Measurements from ENCODE around the gene UQCRC2. TPM values are rescaled to one million over a fixed set of nuclear protein-coding genes. Genes with fewer than 3 reads are reported as not detected.
"Not testable (repeated sequence)": the region's sequence is repeated elsewhere in the genome, so short reads cannot be mapped to it uniquely, and the experiment has no call there.

The UQCRC2 gene
- total RNA-seq, 1 donor from 2014 or later: 713 TPM

- no peak for DNase-seq (ENCODE audit: low spot score)
- intact Hi-C loops (cut with DNase I): no loop called here
Measured at GRCh38 chr16:22005746-22006145, 52.6 kb downstream of the UQCRC2 start.

- intact Hi-C loops (cut with DNase I): no loop called here
- no peak for DNase-seq (ENCODE audit: low spot score)
Measured at GRCh38 chr16:22006636-22007035, 53.5 kb downstream of the UQCRC2 start.

DNA sequence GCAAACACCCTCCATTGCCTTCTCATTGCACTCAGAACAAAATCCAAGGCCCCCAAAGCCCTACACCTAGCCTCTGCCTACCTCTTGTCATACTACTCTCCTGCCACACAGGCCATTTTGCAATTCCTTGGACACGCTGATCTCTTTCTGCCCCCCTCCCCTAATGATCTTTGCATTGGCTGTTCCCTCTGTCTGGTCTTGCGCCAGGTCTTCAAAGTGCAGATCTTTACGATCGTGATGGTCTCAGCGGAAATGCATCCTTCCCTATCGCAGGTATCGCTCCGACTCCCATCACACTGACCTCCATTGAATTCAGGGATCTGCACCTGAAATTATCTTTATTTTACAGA, 54.0 kb downstream of the UQCRC2 start:
- intact Hi-C loops (cut with DNase I): no loop called here
- no peak for DNase-seq (ENCODE audit: low spot score)

GRCh38 chr16:22007509-22008214, 54.5 kb downstream of the UQCRC2 start, which contains the start of gene MOSMO:
MOSMO (plus strand) TSS chr16:22008111; CDS start chr16:22008302, 191 bp downstream.
- DNase-seq (ENCODE audit: low spot score): peak; percentile 87
- intact Hi-C loops (cut with DNase I): loop anchor here (2.0 kb wide), 1 partner anchor 181 kb away; no protein-coding TSS in a partner anchor

DNA sequence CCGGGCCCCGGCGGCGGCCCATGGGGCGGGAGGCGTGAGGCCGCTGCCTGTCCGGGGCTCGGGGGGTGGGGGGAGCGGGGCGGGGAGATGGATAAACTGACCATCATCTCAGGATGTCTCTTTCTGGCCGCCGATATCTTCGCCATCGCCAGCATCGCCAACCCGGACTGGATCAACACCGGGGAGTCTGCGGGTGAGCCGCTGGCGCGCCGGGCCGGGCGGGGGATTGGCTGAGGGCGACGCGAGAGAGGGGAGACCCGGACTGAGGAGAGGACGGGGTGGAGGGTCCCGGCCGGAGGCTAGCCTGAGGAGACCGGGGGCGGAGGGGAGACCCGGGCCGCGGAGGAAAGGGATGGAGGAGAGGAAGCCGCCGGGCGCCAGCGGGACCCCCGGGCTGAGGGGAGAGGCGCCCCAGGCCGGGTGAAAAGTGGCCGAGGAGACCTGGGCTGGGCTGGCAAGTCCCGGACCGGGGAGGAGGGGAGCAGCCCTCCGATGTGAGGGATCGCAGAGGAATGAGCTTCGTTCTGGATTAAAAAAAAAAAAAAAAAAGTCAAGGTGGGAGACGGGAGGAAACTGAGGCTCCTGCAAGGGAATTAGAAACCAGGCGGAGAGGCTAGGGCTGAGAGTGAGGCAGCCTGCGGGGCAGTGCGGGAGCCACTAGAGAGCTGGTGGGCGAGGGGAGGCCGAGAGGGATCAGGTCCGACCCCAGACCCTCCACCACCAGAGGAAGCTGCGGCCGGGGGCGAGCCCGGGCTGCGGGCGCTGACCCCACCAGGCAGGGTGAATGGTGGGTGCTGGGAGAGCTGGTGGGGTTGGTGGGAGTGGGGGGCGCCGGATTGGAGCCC, 55.3 kb downstream of the UQCRC2 start:
- intact Hi-C loops (cut with DNase I): loop anchor here (2.0 kb wide), 1 partner anchor 180 kb away; no protein-coding TSS in a partner anchor
- DNase-seq (ENCODE audit: low spot score): peak; percentile 79

DNA sequence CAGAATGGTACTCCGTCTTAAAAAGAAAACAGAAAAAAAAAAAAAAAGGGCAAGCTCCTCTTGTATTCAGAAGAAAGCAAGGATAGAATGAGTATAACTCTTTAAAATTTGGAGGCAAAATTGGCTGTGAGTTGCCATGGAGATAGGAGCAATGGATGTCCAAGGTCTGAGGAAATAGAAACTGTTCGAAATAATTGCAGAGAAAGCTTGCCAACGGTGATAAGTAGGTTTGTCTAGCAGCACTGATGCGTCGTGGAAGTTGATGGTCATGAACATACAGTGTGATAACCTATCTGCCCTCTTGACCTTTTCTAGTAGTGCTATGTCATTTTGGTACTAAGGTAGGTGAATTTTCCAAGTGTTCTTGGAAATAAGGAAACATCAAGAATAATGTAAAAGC, 57.7 kb downstream of the UQCRC2 start:
- no peak for DNase-seq (ENCODE audit: low spot score)
- intact Hi-C loops (cut with DNase I): no loop called here

DNA sequence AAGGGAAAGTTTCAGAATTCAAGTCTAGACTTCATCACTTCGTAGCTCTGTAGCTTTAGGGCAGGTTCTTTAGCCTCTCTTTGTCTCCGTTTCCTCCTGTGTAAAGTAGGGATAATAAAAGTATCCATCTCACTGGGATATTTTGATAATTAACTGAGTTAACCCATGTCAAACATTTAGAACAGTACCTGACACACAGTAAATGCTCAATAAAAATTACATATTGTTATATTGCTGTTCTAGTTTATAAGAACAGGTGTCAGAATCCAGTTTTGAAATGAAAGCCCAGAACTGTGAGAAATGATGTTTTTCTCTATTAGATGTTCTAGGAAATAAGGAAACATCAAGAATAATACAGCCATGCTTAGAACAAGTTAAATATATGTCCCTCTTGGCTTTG, 59.1 kb downstream of the UQCRC2 start:
- intact Hi-C loops (cut with DNase I): no loop called here
- DNase-seq (ENCODE audit: low spot score): no peak

DNA sequence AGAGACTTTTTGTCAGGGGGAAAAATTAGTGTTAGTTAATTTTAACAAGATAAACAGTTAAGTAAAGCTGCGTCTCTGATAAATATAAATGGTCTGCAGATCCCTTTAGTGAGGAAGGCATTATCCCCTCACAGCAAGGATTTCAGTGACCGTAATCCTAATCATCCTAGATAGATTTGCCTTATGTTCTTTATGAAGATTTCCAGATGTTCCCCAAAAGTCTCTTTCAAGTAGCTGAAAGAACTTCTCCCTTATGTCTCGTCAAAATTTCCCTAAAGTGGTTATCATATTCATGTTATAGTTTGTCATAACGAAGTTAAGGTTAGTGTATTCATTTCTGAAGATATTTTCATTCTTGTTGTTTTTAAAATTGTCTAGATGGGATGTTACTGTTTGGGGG, 60.3 kb downstream of the UQCRC2 start:
- intact Hi-C loops (cut with DNase I): no loop called here
- no peak for DNase-seq (ENCODE audit: low spot score)

GRCh38 chr16:22014271-22014873, 61.2 kb downstream of the UQCRC2 start:
- intact Hi-C loops (cut with DNase I): no loop called here
- no peak for DNase-seq (ENCODE audit: low spot score)

- DNase-seq (ENCODE audit: low spot score): no peak
- intact Hi-C loops (cut with DNase I): no loop called here
Measured at GRCh38 chr16:22016927-22017326, 63.8 kb downstream of the UQCRC2 start.

- intact Hi-C loops (cut with DNase I): no loop called here
- DNase-seq (ENCODE audit: low spot score): no peak
Measured at GRCh38 chr16:22018559-22018958, 65.4 kb downstream of the UQCRC2 start.

- DNase-seq (ENCODE audit: low spot score): no peak
- intact Hi-C loops (cut with DNase I): no loop called here
Measured at GRCh38 chr16:22022151-22022550, 69.0 kb downstream of the UQCRC2 start.

- no peak for DNase-seq (ENCODE audit: low spot score)
- intact Hi-C loops (cut with DNase I): no loop called here
Measured at GRCh38 chr16:22023505-22023904, 70.3 kb downstream of the UQCRC2 start.

- DNase-seq (ENCODE audit: low spot score); intact Hi-C loops (cut with DNase I): not testable (repeated sequence)
Measured at GRCh38 chr16:22024785-22025184, 71.6 kb downstream of the UQCRC2 start.

DNA sequence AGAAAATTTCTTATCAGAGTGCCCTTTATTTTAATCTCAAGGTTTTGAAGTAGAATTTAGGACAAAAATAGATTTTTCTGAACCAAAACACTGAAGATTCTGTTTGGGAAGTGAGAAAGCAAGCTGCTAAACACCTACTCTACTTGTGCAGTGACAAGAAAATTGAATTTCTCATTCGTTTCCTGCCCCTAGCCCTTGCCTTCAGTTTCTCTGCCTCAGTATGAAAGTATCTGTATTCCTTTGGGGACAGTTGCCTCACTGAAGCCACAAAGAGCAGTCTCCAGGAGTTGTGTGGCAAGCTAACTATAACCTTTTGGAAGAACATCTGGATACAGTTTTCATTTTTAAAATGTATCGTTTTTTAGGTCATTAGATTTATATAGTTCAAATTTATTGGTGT, 74.5 kb downstream of the UQCRC2 start:
- DNase-seq (ENCODE audit: low spot score): no peak

DNA sequence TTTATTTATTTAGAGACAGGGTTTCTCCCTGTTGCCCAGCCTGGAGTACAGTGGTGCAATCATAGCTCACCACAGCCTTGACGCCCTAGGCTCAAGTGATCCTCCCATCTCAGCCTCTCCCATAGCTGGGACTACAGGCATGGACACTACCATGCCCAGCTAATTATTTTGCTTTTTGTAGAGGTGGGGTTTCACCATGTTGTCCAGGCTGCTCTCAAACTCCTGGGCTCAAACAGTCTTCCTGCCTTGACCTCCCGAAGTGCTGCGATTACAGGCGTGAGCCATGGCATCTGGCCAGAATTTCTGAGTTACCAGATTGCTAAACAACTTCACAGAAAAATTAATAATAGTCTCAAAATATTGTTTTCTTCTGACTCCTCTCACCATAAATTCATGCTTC, 76.5 kb downstream of the UQCRC2 start:
- intact Hi-C loops (cut with DNase I): no loop called here
- no peak for DNase-seq (ENCODE audit: low spot score)

More for the DNA sequence above, 74.5 kb downstream of the UQCRC2 start:
- intact Hi-C loops (cut with DNase I): no loop called here

DNA sequence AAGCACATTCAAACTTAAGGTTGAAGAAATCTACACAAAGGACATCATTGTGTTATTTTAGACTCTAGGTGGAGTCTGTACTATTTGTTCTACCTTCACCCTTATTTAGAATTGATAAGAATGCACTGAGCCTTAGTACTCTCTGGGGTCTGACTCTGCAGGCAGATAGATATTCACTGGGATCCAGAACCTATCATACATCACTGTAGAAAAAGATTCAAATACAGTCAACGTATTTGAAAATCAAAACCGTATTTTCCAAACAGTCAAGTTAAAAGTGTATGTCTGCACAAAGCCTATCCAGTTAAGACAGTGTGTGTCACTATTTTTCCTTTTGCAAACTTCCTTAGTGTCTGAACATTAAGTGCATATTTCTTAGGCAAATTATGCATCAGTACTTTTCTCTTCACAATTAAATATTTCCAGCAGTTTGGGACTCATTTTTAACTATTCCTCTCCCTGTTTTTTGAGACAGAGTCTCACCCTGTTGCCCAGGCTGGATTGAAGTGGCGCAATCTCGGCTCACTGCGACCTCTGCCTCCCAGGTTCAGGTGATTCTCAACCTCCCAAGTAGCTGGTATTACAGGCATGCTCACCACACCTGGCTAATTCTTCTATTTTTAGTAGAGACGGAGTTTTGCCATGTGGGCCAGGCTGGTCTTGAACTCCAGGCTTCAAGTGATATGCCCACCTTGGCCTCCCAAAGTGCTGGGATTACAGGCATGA, 77.1 kb downstream of the UQCRC2 start:
- intact Hi-C loops (cut with DNase I): no loop called here
- DNase-seq (ENCODE audit: low spot score): no peak

GRCh38 chr16:22031483-22032083, 78.4 kb downstream of the UQCRC2 start:
- no peak for DNase-seq (ENCODE audit: low spot score)
- intact Hi-C loops (cut with DNase I): no loop called here

Data from cardiac septum (tissue), 1 donor.